Muscle of leg (tissue), 11 donors: ENCODE measurements around the gene RFC1. TPM values are rescaled to one million over a fixed set of nuclear protein-coding genes. Genes with fewer than 3 reads are reported as not detected.
"Not testable (repeated sequence)": the region's sequence is repeated elsewhere in the genome, so short reads cannot be mapped to it uniquely, and the experiment has no call there.

ENCODE experiments used
- DNase-seq: peaks from one replicate; pipeline ENCODE4 v3.0.0; 2013
- H3K27ac ChIP-seq: one replicate; pipeline ENCODE4 v1.5.1; 2013; ENCODE audit warnings: mild to moderate bottlenecking, low read length, control low read depth
- H3K27me3 ChIP-seq: one replicate; pipeline ENCODE4 v1.6.1; 2013; ENCODE audit warnings: low read length; ENCODE audit not compliant: control insufficient read depth, insufficient read depth
- H3K36me3 ChIP-seq: one replicate; pipeline ENCODE4 v1.6.1; 2013; ENCODE audit warnings: low read length; ENCODE audit not compliant: control insufficient read depth, insufficient read depth
- H3K4me1 ChIP-seq: one replicate; pipeline ENCODE4 v1.6.1; 2013; ENCODE audit warnings: low read length; ENCODE audit not compliant: control insufficient read depth, insufficient read depth
- H3K4me3 ChIP-seq: one replicate; pipeline ENCODE4 v1.5.1; 2013; ENCODE audit warnings: low read length, control low read depth
- H3K9me3 ChIP-seq: replicated peaks from 2 replicates; pipeline ENCODE4 v1.6.1; 2013; ENCODE audit warnings: low read depth, low read length; ENCODE audit not compliant: control insufficient read depth
- WGBS: methylation state at CpG from one replicate; pipeline ENCODE4 v1.1.5; 2013; ENCODE audit warnings: missing lambda C conversion rate; ENCODE audit not compliant: insufficient coverage; 5-methylcytosine and 5-hydroxymethylcytosine counted together
- polyA plus RNA-seq, 8 donors: library from polyadenylated mRNA; unstranded; fragments of 120-200 nt; gene quantifications; one replicate each; pipeline versions ENCODE4 v1.2.1 to v1.2.3, GENCODE V29; 2013; ENCODE audit warnings: inconsistent platforms in 1 of 8, low replicate concordance in 1 of 8; ENCODE audit not compliant: insufficient read length in 8 of 8, insufficient read depth in 1 of 8
- total RNA-seq: library from RNA; stranded (reverse); fragments of 120-200 nt; gene quantifications from one replicate; pipeline ENCODE4 v1.2.4, GENCODE V29; 2013

RFC1 gene
- total and polyA plus RNA-seq, 9 donors = 28.6 to 45.1 (median 33.0) TPM

DNA sequence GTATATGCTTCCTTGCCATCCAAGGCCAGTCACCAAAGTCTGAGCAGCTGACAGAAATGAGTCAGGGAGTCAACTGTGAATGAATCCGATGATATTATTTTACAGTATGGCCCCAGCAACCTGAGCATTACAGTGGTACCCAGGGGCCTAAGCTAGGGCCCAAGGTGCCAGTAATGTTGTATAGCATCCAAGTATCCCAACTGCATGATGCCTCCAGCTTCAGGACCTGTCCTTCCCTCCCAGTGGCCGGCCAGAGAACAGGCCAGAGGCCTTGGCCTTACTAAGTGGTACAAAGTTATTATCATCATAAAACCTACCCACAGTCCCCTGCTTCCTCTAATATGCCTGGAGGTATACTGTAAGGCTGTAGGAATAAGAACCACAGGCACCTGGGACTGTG lies 79.9 kb downstream of the RFC1 start:
- DNase-seq = no peak
- Histone ChIP-seq H3K27me3 (no peaks in the 10 kb centered on the region), H3K9me3 (peaks cover 4% of the 10 kb centered on the region), H3K27ac (no peak overlapping the region), H3K4me3 (no peak overlapping the region), H3K4me1 (no peaks in the 10 kb centered on the region), H3K36me3 (peaks cover 47% of the 10 kb centered on the region)
- WGBS = 100% methylated on average over 1 of the region's 2 CpGs

DNA sequence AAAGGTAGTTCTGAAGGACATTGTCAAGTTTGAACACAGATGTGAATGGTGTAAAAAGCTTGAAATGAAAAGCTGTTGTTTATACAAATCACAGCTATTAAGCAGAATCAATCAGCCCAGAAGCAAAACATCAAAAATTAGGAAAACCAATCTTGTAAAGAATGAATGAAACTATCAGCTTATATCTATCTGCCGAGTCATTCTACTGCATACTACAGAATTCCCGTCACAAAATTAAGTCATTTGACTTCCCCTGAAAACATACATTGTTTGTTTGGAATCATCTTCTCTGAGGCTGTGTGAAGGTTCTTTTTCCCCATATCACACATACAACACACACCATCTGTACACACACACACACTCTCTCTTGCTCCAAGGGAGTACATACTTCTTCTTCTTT lies 80.3 kb downstream of the RFC1 start:
- 80% methylated on average over 1 of the region's 2 CpGs for whole genome bisulfite sequencing
- peaks cover 47% of the 10 kb centered on the region for H3K36me3 ChIP-seq

DNA sequence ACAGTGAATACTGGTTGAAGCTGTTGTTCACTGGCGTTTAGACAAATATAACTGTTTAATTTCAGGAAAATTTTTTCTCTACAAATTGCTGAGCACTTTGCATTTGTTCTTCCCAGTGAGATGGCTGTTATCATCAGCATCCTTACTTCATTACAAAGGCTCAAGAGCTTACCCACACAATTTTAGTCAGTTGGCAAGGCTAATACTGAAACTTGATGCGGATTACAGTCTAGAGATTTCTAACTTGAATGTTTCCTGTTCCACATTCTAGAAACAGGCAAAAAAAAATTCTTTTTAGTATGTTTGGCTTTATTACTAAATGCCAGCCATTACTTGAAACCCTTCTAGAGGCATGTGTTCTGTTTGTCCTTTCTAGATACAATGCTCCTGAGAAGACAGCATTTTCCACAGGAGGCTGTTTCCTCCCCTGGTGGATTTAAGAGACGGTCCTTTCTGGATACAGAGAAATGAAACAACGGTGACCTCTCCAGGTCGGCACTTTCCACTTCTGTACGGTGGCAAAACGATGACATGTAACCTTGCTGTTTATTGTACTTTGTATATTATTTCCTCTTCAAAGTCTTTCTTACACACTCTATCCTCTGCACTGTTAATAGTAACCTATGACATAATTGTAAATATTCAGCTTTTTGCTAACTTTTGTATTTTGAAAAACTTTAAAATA lies 80.9 kb downstream of the RFC1 start:
- DNase-seq = no peak
- Histone ChIP-seq H3K4me3 (no peak overlapping the region), H3K27ac (no peak overlapping the region), H3K27me3 (no peaks in the 10 kb centered on the region), H3K36me3 (peaks cover 51% of the 10 kb centered on the region), H3K9me3 (peaks cover 4% of the 10 kb centered on the region), H3K4me1 (no peaks in the 10 kb centered on the region)
- no CpG with 5 or more reads among the region's 7 CpGs for WGBS

More for the DNA sequence above, 80.3 kb downstream of the RFC1 start:
- Histone ChIP-seq H3K4me3 (no peak overlapping the region), H3K27me3 (no peaks in the 10 kb centered on the region), H3K4me1 (no peaks in the 10 kb centered on the region), H3K9me3 (peaks cover 4% of the 10 kb centered on the region), H3K27ac (no peak overlapping the region)
- DNase-seq = no peak

DNA sequence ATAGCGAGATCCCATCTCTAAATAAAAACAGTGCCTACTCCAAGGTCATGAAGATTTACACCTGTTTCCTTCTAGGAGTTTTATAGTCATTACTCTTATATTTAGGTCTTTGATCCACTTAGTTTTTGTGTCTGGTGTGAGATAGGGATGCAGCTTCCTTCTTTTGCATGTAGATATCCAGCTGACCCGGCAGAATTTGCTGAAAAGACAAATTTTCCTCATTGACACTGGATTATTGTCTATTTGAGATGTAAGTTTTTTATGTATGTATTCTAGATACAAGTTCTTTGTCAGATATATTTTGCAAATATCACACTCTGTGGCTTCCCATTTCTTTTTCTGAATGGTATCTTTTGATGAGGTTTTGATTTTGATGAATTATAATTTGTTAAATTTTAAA lies 85.4 kb downstream of the RFC1 start:
- no peaks in the 10 kb centered on the region for H3K4me1 ChIP-seq
- H3K27ac ChIP-seq = no peak overlapping the region
- DNase-seq = no peak
- H3K27me3 ChIP-seq = no peaks in the 10 kb centered on the region
- peaks cover 28% of the 10 kb centered on the region for H3K36me3 ChIP-seq
- no peak overlapping the region for H3K4me3 ChIP-seq
- peaks cover 4% of the 10 kb centered on the region for H3K9me3 ChIP-seq
- no CpG with 5 or more reads among the region's 2 CpGs for WGBS

- no peaks in the 10 kb centered on the region for H3K27me3 ChIP-seq
- H3K4me1 ChIP-seq = no peaks in the 10 kb centered on the region
- peaks cover 4% of the 10 kb centered on the region for H3K9me3 ChIP-seq
- H3K36me3 ChIP-seq = peaks cover 30% of the 10 kb centered on the region
- no peak for DNase-seq
- H3K4me3 ChIP-seq = no peak overlapping the region
- no peak overlapping the region for H3K27ac ChIP-seq
- 69% methylated on average over 5 of the region's 5 CpGs for WGBS
These were observed 86.7 kb downstream of the RFC1 start for GRCh38 chr4:39279416-39279815.

- Histone ChIP-seq H3K36me3 (peaks cover 36% of the 10 kb centered on the region), H3K9me3 (peaks cover 4% of the 10 kb centered on the region), H3K27me3 (no peaks in the 10 kb centered on the region), H3K27ac (no peak overlapping the region), H3K4me1 (no peaks in the 10 kb centered on the region), H3K4me3 (no peak overlapping the region)
- WGBS = 86% methylated on average over 6 of the region's 9 CpGs
- DNase-seq = no peak
These were observed 87.7 kb downstream of the RFC1 start for GRCh38 chr4:39278476-39278875.

DNA sequence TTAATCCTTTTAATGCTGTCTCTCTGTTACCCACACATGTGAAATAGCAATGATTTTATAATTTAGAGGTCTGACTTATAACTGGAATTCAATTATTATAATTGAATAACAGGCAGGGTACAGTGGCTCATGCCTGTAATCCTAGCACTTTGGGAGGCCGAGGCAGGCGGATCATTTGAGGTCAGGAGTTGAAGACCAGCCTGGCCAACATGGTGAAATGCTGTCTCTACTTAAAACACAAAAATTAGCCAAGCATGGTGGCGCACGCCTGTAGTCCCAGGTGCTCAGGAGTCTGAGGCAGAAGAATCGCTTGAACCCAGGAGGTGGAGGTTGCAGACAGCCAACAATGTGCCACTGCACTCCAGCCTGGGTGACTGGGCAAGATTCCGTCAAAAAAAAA lies 88.5 kb downstream of the RFC1 start:
- not testable (repeated sequence) for H3K27ac ChIP-seq, H3K4me1 ChIP-seq, H3K4me3 ChIP-seq, H3K27me3 ChIP-seq, DNase-seq, H3K9me3 ChIP-seq
- peaks cover 44% of the 10 kb centered on the region for H3K36me3 ChIP-seq
- WGBS = 85% methylated on average over 4 of the region's 6 CpGs

DNA sequence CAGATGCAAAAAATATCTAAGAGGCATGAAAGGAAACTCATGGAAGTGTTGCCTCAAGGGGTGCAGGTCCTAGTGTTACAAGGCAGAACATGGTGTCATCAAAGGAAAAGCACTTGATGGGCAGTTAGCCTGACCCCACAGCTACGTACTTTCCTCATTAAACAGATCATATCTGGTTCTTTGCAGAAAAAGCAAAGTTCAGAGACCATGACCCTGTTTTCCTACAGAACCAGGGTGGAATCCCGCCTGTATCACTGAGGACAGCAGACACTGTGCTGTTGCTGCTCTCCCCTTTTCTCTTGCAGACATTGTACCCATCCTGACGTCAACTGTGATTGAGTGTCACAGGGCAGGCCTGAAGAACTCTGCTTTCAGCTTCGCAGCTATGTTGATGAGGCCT lies 91.7 kb downstream of the RFC1 start:
- H3K4me1 ChIP-seq = no peaks in the 10 kb centered on the region
- no peaks in the 10 kb centered on the region for H3K9me3 ChIP-seq
- 92% methylated on average over 4 of the region's 4 CpGs for WGBS
- no peak overlapping the region for H3K4me3 ChIP-seq
- no peak overlapping the region for H3K27ac ChIP-seq
- H3K36me3 ChIP-seq = peaks cover 48% of the 10 kb centered on the region
- DNase-seq = no peak
- H3K27me3 ChIP-seq = no peaks in the 10 kb centered on the region

DNA sequence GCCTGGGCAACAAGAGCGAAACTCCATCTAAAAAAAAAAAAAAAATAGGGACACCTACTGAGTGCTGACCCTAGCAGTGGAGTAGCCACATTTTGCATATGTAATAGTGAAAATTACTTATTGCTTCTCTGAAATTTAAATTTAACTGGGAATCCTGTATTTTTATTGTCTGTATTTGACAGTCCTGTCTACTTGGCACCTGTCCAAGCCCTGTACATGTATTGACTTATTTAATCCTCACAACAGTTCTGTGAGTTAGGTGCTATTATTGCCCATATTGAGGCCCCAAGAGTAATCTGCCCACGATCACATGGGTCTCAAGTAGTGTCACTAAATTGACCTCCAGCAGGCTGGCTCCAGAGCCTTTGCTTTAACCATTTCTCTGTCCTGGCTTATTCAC lies 102.3 kb downstream of the RFC1 start:
- no peaks in the 10 kb centered on the region for H3K9me3 ChIP-seq
- no peak overlapping the region for H3K4me3 ChIP-seq
- no peak for DNase-seq
- H3K36me3 ChIP-seq = peaks cover 10% of the 10 kb centered on the region
- H3K27ac ChIP-seq = no peak overlapping the region
- H3K27me3 ChIP-seq = no peaks in the 10 kb centered on the region
- 50% methylated on average over 1 of the region's 2 CpGs for WGBS
- no peaks in the 10 kb centered on the region for H3K4me1 ChIP-seq

DNA sequence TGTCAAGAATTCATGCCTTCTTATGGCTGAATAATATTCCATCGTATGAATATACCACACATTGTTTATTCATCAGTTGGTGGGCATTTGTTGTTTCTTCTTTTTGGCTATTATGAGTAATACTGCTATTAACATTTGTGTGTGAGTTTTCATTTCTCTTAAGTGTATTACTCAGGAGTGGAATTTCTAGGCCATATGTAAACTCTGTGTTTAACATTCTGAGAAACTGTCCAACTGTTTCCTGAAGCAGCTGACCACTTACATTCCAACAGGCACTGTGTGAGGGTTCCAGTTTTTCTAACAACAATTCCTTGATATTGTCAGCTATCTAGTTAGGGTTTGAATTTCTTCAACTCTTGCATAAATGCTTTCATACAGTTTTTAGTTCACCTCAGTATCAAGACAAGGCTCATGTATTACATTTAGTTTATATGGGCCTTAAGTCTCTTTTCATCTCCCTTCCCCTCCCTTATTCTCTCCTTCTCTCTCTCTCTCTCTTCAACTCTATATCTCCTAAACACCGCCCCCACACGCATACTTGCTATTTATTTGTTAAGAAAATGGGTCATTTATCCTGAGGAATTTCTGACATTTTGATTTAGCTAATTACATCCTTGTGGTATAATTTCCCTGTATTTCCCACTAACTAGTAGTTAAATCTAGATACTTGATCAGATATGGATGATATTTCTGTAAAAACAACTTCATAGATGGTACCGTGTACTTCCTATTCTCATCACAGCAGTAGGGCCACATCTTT lies 106.4 kb downstream of the RFC1 start:
- no peak for DNase-seq
- Histone ChIP-seq H3K27ac (no peak overlapping the region), H3K4me3 (no peak overlapping the region), H3K27me3 (no peaks in the 10 kb centered on the region), H3K9me3 (no peaks in the 10 kb centered on the region), H3K36me3 (peaks cover 11% of the 10 kb centered on the region), H3K4me1 (no peaks in the 10 kb centered on the region)
- WGBS = no CpG with 5 or more reads among the region's 4 CpGs
